Sciatic nerve (tissue), 2 donors: Measurements from ENCODE around the gene MTMR3. TPM values are rescaled to one million over a fixed set of nuclear protein-coding genes. Genes with fewer than 3 reads are reported as not detected.

ENCODE experiments used
- ATAC-seq: fragments of 200-7000 bp; cut with Tn5 transposase; one replicate; pipeline ENCODE4 v1.9.1; 2020; ENCODE audit warnings: mild to moderate bottlenecking, moderate library complexity
- DNase-seq: peaks from one replicate; pipeline ENCODE4 v3.0.0-alpha.2; 2020; ENCODE audit warnings: low spot score
- intact Hi-C: fragments of 100-400 bp; cut with DNase I; formaldehyde crosslinking; loops from one replicate; pipeline ENCODE4 v1.14.2; 2022
- total RNA-seq: library from RNA; stranded (reverse); fragmentation: NEBNext Ultra II Directional; extraction: Animal tissue kit (Norgen Biotek cat#: 25700); gene quantifications from one replicate; pipeline ENCODE4 v1.2.1, GENCODE V29; 2021
- donor health status: DM: no; HTN: no; CAD: no.
- donor health status: DM: no; HTN: no; CAD: no.

MTMR3 gene
- total RNA-seq, 1 donor from 2014 or later: 73.2 TPM

- intact Hi-C loops: no loop called here
- DNase-seq (no peak), ATAC-seq (no peak)
These were observed 105.7 kb downstream of the MTMR3 start for GRCh38 chr22:29988719-29989118.

DNA sequence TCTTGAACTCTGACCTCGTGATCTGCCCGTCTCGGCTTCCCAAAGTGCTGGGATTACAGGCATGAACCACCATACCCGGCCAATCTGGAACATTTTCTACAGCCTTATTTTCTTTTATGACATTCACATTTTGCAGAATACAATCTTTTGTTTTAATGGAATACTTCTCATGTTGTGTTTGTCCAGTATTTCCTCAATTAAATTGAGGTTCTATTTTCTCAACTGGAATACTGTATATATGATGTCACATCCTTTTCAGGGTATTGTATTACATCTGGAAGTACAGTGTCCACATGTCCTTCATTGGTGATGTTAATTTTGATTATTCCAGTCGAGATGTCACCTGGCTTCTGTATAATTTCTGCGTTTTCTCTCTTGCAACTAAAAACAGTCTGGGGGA, 106.5 kb downstream of the MTMR3 start:
- no peak for ATAC-seq
- no peak for DNase-seq
- intact Hi-C loops: no loop called here

DNA sequence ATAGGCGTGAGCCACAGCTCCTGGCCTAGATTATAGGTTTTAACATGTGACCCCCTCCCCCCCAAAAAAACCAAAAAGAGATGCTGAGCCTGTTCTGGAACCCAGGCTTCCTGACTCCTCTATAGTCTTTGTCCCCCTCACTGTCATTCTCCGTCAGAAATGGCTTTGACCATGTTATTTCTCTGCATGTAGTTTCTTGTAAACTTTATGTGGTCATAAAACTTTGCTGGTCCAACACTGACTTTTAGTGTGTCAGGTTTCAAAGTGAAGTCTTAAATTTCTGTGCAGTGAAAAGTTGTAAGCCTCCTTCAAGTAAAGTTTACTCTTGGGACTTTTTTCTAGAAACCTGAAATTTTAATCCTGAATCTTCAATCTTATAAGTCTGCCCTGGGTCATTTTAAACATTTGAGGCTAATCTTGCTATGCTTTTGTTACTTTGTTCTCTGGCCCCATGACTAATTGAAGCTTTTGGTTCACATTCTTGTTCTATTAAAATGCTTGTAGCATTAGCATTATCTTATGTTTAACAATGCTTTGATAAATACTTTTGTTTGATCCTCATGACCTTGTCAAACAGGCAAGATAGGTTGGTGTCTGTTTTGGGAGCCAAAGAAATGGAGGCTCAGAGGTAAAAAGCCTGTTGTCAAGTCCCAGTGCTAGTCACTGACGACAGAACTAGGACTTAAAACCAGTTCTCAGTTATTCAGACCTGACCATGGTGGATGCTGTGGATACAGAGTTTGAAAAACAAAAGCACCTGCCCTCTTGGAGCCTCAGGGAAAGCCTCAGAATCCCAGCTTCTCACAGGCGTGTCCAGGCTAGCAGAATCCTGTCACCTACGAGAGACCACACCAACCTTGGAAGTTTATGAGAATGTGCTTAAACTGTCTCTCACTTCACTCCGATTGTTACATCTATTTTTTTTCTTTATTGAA, 109.6 kb downstream of the MTMR3 start:
- ATAC-seq: no peak
- intact Hi-C loops: no loop called here

DNA sequence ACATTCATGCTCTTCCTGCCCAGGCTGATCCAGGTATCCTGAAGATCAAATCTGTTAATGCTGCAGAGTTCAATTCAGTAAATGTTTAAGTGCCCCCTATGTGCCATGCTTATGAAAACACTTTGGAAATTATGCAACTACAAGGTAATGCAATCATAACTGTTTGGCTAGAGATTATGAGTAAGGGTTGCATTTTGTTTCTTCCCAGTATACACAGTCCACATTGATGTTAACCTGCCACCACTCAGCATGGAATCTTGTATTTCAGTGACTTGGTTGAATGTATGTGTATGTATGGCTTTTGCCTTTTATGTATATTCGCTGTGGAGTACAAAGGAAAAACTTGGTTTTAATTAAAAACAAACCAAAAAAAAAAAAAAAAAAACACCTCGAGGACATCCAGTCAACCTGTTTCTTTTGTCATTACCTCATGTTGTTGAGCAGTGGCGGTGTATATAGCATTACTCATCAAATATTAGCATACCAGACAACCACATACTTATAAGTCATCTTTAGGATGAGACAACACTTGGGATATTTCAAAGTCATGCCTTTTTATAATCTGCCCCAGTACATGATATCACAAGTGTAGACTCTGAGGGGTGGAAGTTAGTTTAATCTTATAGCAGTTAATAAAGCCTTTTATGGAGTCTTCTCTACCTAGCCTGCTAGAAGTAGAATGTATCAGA, 111.2 kb downstream of the MTMR3 start:
- intact Hi-C loops: no loop called here
- ATAC-seq (no peak), DNase-seq (no peak)

More for the DNA sequence above, 109.6 kb downstream of the MTMR3 start:
- no peak for DNase-seq

- intact Hi-C loops: no loop called here
- peak; percentile 32 for ATAC-seq
These were observed 112.0 kb downstream of the MTMR3 start for GRCh38 chr22:29994943-29995342.

GRCh38 chr22:29997107-29997506, 114.1 kb downstream of the MTMR3 start:
- intact Hi-C loops: no loop called here
- ATAC-seq: no peak

More at GRCh38 chr22:29994943-29995342, 112.0 kb downstream of the MTMR3 start:
- no peak for DNase-seq

DNA sequence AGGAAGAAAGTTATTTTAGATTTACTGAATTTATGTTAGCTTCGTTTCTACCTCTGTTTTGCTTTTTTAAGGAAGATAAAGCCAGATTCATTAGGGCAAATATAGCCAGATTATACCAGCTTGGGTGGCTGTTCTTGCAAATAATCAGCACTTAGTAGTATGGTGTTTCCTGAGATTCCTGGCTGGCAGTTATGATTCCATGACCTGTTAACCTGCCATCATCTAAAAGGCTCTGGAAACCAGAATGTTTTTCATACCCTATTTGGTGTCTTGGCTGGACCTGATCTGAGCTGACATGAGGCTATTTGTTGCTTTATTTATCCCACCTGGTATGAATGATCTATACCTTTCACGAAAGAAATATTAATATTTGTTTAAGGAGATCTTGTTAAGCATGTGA, 114.5 kb downstream of the MTMR3 start:
- DNase-seq (no peak), ATAC-seq (no peak)
- intact Hi-C loops: no loop called here

More at GRCh38 chr22:29997107-29997506, 114.1 kb downstream of the MTMR3 start:
- no peak for DNase-seq

- ATAC-seq (peak; percentile 79), DNase-seq (no peak)
- intact Hi-C loops: no loop called here
These were observed 115.8 kb downstream of the MTMR3 start for GRCh38 chr22:29998627-29999384.

DNA sequence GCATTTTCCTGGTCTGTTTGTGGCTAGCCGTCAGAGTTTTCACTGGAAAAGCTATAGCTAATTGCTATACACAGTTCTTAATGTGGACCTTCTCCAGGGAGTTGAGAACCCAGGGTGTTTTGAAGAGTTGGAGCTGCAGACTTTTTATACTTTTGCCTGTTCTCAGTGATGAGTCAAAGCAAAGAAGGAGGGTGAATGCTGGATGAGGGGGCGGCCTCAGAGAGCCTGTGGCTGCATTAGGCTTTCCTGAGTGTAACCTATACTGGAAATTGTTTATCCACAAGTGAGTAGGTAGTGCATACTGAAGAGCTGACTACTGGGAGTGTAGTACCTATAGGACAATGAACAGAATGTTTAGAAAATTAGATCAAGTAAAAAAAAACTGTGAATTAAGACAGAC, 117.6 kb downstream of the MTMR3 start:
- no peak for DNase-seq
- no peak for ATAC-seq
- intact Hi-C loops: no loop called here

- DNase-seq (no peak), ATAC-seq (no peak)
- intact Hi-C loops: no loop called here
These were observed 118.5 kb downstream of the MTMR3 start for GRCh38 chr22:30001459-30001858.

DNA sequence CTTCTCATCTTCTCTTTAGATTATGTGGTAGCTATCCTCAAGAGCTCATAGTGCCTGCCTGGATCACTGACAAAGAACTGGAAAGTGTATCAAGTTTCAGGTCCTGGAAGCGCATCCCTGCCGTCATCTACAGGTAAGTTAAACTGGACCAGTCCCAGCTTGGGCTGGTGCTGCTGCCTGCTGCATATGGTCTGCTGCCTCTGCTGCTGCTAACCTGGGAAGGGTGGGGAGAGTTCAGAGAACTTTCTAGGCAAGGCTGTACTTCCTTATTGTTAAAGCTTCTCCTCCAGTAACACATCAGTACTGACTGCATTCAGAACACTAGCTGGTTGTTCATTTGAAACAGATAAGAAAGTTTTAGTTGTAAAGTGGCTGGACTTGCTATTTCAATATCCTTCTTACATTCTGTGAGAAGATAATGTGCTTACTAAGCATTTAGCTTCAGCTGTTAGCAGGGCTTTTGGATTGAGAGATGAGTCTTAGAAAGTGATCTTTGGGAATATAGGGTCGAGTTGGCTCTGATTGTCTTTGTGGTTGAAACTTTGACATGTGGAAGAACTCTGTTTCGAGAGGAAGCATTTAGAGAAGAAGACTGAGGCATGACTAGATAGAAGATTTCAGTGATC, 120.0 kb downstream of the MTMR3 start:
- DNase-seq (no peak), ATAC-seq (no peak)
- intact Hi-C loops: no loop called here

DNA sequence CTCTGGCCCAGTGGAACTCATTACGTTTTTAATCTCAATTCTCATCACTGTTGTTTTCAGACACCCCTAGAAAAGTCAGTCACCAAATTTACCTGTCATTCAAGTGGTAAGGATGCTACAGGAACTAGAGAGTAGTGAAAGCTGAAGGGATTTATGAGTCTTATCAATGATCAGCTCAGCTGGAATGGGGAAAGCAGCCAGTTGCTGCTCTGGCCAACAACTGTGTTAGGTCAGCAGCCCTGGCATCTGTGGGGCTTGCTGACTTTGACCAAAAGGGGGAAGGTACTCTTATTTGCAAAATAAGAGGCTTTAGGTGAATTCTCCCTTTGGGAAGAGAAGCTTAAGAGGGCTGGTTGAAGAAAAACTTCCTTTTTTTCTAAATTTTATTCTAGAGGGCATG, 121.1 kb downstream of the MTMR3 start:
- intact Hi-C loops: no loop called here
- ATAC-seq: no peak
- no peak for DNase-seq

- DNase-seq: no peak
These were observed 121.7 kb downstream of the MTMR3 start for GRCh38 chr22:30004694-30005093.

DNA sequence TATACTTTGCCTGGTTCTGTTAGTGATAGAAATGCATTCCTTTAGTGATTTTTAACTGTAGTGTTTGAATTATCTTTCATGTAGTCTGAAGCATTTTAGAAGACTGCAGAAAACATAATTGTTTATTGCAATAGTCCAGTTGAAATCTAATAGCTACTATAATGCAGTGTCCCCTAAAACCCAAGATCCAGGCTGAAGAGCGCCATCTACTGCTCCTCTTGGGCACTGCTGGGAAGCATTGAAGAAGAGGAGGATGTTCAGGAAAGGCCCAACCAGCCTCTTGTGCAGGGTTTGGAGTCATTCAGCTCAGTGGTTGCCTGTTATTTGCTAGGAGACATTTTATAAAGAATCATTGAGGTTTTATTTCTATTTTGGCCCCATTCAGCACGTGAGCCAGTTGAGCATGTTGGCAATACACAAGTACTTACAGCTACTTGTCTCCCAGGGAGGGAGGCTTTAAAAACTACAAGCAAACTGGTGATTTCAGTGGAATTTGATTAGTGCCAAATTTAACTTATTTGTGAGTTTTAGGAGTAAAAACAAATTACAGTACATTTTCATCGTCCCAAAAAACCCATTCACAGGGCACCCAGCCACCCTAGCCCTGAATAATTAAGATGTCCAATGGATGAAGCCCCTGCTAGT, 122.4 kb downstream of the MTMR3 start:
- intact Hi-C loops: no loop called here
- DNase-seq (peak; percentile 83), ATAC-seq (peak; percentile 89)

More at GRCh38 chr22:30004694-30005093, 121.7 kb downstream of the MTMR3 start:
- ATAC-seq: no peak
- intact Hi-C loops: no loop called here

- no peak for DNase-seq
- ATAC-seq: no peak
- intact Hi-C loops: no loop called here
These were observed 124.4 kb downstream of the MTMR3 start for GRCh38 chr22:30007361-30007760.

DNA sequence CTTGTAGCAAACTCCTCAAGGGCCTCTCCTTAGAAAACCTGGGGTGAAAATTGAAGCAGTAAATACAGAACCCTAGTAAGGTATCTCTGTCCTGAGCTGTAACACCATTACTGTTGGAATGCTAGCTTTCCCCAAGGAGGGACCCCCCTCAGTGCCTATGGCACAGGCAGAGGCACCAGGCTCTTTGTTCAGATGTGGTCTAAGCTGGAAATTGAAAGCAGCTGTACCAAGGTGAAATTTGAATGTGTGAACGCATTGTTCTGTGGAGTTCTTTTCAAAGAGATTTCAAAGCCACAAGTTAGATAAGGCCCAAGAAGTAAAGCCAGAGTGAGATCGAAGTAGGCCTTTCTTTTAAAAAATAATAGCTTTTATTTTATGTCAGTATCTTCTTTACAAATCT, 125.4 kb downstream of the MTMR3 start:
- ATAC-seq: no peak
- DNase-seq: no peak
- intact Hi-C loops: no loop called here

- intact Hi-C loops: no loop called here
- DNase-seq (no peak), ATAC-seq (no peak)
These were observed 126.5 kb downstream of the MTMR3 start for GRCh38 chr22:30009478-30009877.

- intact Hi-C loops: no loop called here
- DNase-seq (no peak), ATAC-seq (peak; percentile 57)
These were observed 127.9 kb downstream of the MTMR3 start for GRCh38 chr22:30010789-30011405.
